ENCODE data around the gene CPPED1. TPM values are rescaled to one million over a fixed set of nuclear protein-coding genes. Genes with fewer than 3 reads are reported as not detected.

CPPED1 gene
- total RNA-seq, 1 experiment from 2014 or later = 8.1 TPM

- no peak for TF ChIP-seq REST (IDR thresholded peaks at IDR 0.05; ENCODE audit: low read depth)
Measured at GRCh38 chr16:12780467-12780866, 23.2 kb downstream of the CPPED1 start (continued).

- no peak overlapping the region for H3K9ac ChIP-seq (ENCODE audit: low read length)
- ATAC-seq (no peak), DNase-seq (ENCODE audit: low read depth, low spot score) (no peak)
- no peak overlapping the region for H3K4me3 ChIP-seq (replicated peaks in 1 of 2; ENCODE audit: low read depth in 1 of 2, low read length in 2 of 2)
- H2AFZ ChIP-seq (ENCODE audit: low read depth, low read length, poor library complexity, severe bottlenecking) = no peak overlapping the region
- POLR2A ChIA-PET = no interaction called here
- intact Hi-C loops (cut with micrococcal nuclease) = no loop called here
- CTCF ChIA-PET = no interaction called here
- no peaks in the 10 kb centered on the region for H3K79me2 ChIP-seq (ENCODE audit: insufficient read depth, low read length)
- no peak overlapping the region for H3K4me2 ChIP-seq (ENCODE audit: low read length)
- no peaks in the 10 kb centered on the region for H4K20me1 ChIP-seq (ENCODE audit: insufficient read depth)
- no peaks in the 10 kb centered on the region for H3K36me3 ChIP-seq (ENCODE audit: control insufficient read depth in 1 of 2, insufficient read depth in 2 of 2, low read length in 2 of 2)
- BruUV-seq (replicated peaks) = no TSS peak
- H3K9me3 ChIP-seq (ENCODE audit: control insufficient read depth in 1 of 2, insufficient read depth in 1 of 2, low read depth in 1 of 2, low read length in 2 of 2) = no peaks in the 10 kb centered on the region
- H3K9me2 ChIP-seq (ENCODE audit: insufficient read depth) = no peaks in the 10 kb centered on the region
- no peaks in the 10 kb centered on the region for H3K27me3 ChIP-seq (ENCODE audit: insufficient read depth, low read length)
- no peak for TF ChIP-seq CBX3 (IDR thresholded peaks at IDR 0.05; ENCODE audit: low read depth)
- no peak for TF ChIP-seq MAX (IDR thresholded peaks at IDR 0.05)
- no peak for TF ChIP-seq POLR2AphosphoS5 (IDR thresholded peaks at IDR 0.05; ENCODE audit: low read depth, low read length)
- no peak for TF ChIP-seq ZFX (IDR thresholded peaks at IDR 0.05)
- no peak for TF ChIP-seq SP1 (IDR thresholded peaks at IDR 0.05; ENCODE audit: low read depth)
- no peak for TF ChIP-seq ZBTB33 (IDR thresholded peaks at IDR 0.05; ENCODE audit: extremely low read depth, insufficient replicate concordance, low read length)
- no peak for TF ChIP-seq YY1 (IDR thresholded peaks at IDR 0.05; ENCODE audit: extremely low read depth, insufficient replicate concordance, low read depth, low read length)
- no peak for TF ChIP-seq ATF3 (IDR thresholded peaks at IDR 0.05)
- TF ChIP-seq SIN3A (IDR thresholded peaks at IDR 0.05; ENCODE audit: low read depth) = no peak
- TF ChIP-seq CEBPB (IDR thresholded peaks at IDR 0.05; ENCODE audit: low read depth) = no peak
- TF ChIP-seq EZH2 (IDR thresholded peaks at IDR 0.05) = no peak
- RAD21 ChIA-PET (ENCODE audit: low non-redundant PET in 1 of 2, low total read pairs in 2 of 2, uncharacterized antibody in 2 of 2, unreplicated experiment in 2 of 2) = no interaction called here
- no peaks in the 10 kb centered on the region for H3K4me1 ChIP-seq (ENCODE audit: control insufficient read depth in 1 of 2, insufficient read depth in 2 of 2, low read length in 2 of 2)
- no peak overlapping the region for H3K27ac ChIP-seq (ENCODE audit: low read depth, low read length)
Measured at GRCh38 chr16:12778726-12779125, 25.0 kb downstream of the CPPED1 start.
